NCI-H510A treated with DMSO at 0.1 percent for 48 hours (cell line): ENCODE measurements around the gene GP1BB.
A peak's percentile ranks its signal among the peaks of the same experiment; 100 is the strongest.
"Not testable (repeated sequence)": the region's sequence is repeated elsewhere in the genome, so short reads cannot be mapped to it uniquely, and the experiment has no call there.

Experiments used
- DNase-seq: peaks from one replicate; lab custom pipeline; 2025; lab: John Stamatoyannopoulos, UW

GP1BB gene

DNA sequence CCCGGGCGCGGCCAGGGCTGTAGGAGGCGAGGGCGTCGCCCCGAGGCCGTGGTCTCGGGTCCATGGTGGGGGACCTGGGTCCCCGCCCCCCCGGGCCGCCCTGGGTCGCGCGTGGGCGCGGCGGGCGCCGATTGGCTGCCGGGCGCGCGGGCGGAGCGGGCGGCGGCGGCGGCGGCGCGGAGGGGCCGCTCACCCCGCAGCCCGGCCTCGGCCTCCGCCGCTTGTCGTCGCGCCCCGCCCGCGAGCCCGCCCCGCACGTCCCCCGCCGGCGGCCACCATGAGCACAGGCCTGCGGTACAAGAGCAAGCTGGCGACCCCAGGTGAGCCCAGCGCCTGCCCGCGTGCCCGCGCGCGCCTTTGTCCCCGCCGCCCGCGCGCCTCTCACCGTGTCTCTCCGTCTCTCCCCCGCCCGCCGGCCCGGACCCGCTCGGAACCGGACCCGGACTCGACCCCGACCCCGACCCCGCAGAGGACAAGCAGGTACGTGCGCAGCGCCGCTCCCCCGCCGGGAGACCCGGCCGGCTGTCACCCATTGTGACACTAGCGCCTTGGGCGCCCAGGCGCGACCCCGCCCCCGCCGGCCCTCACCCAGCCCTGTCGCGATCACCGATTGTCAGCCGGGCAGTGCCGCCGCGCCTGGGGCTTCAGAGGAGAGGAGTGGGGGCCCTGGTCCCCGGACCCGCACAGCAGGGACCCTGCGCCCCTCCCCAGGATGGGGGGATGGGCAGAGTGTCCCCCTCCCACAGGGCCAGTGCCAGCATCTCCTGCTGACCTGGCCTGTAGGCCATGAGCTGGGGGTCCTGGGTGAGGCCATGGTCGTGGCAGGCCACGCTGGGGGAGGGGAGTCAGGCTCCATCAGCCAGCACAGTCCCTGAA, 8.8 kb upstream of the GP1BB start, which contains the start of gene SEPTIN5:
Gene SEPTIN5, plus strand, starts transcription at position 192 of the 876 bp plus-strand sequence. Its CDS starts 86 bp downstream, at position 278.
- no peak for DNase-seq

DNA sequence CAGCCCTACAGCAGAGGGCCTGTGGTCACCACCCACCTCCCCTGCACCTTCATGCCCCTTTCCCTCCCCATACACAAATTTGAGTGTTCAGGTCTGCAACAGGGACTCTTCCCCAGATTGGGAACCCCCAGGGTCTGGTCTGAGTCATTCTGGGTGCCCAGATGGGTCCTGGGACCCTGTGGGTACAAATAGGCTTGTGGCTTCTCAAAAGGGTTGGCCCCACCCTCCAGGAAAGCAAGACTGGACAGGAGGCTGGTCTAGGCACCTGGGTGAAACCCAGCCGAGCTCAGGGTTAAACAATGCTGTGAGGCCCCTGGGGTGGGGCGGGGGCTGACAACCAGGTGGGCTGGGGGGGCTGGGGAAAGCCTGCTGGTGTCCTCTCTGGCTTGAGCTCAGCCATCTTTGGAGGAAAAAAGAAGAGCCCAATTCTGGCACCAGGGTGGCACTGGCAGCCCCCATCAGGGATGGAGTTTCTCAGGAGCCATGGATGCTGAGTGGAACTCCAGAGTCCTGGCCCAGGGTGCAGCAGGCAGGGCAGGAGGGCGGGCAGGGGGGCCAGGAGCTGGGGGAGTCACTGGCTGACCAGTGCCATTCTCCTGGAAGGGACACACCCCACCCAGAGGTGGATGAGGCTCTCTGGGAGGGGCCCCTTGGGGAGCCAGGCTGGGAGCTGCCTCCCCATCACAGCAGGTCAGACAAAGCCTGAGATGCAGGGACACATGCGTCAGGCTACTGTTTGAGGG, 8.0 kb upstream of the GP1BB start:
- no peak for DNase-seq

DNA sequence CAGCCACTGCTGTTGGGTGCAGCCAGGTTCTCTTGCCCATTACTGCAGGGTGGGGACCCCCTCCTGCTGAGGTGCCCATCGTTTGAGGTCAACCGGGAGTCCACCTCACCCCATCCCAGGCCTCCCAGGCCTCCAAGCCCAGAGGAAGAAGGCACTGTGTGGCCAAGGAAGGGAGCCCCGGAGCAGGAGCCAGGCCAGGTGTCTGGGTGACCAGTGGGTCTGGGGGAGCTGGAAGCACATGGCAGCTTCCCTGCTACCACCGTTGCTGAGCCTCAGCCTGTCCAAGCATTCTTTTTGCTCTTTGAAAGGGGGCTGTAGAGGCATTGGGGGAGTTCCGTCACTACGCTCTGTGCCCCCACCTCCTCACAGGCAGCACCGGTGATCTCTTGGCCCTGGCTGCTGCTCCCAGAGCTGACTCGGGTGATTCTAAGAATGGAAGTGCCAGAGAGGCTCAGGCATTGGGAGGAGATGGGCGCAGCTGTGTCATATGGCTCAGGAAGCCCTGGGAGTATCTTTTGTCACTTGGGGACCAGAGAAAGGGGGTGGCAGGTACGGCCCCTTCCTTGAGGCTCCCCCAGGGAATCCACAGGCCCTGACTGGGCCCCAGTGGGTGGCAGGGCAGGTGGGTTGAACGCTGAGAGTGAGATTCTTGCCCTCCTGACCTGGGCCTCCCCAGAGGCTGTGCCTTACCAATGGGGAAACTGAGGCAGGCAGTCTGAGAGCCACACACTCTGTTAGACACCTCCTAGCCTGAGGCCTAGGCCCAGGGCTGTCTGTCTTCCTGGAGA, 7.1 kb upstream of the GP1BB start:
- no peak for DNase-seq

DNA sequence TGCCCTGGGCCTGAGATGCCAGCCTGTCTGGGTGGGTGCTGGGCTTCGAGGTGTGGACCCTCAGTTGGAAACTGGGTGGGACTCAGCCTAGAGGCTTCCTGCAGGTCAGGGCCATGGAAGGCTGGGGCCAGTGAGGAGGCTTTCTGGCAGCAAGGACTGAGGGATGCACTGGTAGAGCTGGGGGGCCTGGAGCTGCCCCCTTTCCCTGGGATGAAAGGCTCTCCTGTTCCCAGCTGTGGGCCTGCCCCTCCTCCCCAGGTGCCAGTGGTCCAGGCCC, 6.6 kb upstream of the GP1BB start:
- no peak for DNase-seq

DNA sequence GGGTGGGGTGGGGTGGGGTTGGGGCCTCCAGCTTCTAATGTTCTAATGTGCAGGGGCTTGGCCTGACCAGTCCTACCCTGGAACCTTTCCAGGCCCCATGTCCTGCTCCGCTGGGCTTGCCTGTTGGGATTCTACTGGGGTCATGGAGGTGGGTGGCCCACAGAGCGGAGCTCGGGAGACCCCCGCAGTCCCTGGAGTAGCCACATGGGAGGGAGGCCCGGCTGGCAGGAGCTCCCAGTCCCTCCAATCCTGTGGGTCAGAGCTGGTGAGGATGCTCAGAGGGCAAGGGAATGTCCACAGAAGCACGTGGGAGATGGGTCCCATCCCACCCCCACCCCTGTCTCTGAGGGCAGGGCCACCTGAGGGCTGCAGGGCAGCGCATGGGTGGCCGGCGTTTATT, 6.2 kb upstream of the GP1BB start:
- DNase-seq = no peak

DNA sequence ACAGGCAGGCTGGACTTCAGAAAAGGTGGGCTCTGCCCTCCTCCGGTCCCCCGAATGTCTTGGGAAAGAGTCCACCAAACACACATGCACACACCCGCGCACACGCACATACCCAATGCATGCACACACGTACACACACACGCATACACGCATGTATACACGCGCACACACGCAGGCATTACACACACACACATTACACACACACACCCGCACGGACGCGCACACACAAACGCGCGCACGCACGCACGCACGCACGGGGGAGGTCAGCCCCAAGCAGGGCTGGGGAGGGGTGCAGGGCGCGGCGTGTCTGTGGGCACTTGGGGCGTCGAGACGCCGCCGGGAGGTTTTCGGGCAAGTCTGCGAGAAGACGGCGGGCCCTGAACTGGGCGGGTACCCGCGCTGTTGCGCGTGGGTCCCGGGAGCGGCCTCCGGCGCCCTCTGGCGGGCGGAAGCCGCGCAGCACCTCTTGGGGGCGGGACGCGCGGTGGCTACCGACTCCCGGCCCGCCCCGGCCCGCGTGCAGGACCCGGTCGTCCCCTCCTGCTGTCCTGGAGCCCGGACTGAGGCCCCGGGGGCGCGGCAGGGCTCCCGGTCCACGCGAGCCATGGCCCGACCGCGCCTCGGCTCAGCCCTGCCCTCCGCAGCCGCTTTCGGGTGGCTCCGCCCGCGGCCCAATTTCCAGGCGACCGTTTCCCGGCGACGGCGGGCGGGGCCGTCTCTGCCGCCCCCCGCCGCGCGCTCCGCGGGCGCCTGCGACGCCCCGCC, 5.5 kb upstream of the GP1BB start:
- DNase-seq = peak; percentile 26

DNA sequence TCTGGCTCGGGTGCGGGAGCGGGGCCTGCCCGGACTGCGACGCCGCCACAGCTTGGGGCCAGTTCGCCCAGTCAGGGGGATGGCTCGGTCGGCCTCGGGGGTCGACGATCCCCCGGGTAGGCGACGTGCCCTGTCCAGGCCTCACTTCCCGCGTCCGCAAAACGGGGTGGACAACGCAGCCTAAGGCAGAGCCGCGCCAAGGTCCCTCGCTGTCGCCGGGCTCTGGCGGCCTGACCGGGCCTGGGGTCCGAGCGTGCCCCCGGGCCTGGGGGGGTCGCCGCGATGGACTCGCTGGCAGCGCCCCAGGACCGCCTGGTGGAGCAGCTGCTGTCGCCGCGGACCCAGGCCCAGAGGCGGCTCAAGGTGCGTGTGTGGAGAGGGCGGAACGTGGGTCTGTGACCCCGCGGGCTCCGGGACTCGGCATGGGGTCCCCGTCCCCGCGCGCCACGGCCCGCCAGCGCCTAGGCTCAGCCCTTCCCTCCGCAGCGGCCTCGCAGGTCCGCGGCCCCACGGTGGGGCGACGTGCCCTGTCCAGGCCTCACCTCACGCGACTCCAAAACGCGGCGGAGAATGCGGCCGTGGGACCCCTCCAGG, 4.8 kb upstream of the GP1BB start:
- DNase-seq = no peak

DNA sequence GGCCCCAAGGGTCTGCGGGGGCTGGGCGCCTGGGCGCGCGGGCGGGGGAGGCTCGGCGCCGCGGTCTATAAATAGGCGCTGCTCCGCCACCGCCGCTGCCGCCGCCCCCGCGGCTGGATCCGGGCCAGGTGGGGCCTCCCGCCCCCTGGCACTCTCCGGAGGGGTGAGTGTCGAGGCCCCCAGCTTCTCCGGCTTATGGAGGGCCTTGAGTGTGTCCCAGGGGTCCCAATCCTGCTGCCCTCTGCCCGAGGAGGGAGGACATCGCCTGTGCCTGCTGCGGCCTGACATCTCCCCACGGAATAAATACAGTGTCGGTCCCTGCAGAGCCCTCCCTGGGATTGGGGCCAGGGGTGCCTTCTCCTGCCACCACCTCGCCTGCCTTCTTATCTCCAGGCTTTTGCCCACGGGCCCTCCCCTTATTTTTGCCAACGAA, 4.3 kb upstream of the GP1BB start:
- DNase-seq = no peak

DNA sequence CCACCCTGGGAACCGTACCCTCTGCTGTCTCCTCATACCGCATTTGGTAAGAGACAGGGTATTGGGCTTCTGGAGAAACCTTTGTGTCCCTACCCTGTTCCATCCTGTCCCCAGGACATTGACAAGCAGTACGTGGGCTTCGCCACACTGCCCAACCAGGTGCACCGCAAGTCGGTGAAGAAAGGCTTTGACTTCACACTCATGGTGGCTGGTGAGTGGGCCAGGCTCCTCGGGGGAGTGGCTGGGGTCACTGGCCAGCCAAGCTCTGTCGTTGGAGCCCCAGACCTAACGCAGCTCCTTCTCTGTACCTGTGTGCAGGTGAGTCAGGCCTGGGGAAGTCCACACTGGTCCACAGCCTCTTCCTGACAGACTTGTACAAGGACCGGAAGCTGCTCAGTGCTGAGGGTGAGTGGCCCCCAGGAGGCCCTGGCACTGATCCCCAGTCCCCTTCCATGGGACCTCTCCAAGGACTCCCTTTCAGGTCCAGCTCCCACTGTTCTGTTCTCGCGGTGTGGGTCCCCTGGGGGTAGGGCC, 3.8 kb upstream of the GP1BB start:
- DNase-seq = no peak

DNA sequence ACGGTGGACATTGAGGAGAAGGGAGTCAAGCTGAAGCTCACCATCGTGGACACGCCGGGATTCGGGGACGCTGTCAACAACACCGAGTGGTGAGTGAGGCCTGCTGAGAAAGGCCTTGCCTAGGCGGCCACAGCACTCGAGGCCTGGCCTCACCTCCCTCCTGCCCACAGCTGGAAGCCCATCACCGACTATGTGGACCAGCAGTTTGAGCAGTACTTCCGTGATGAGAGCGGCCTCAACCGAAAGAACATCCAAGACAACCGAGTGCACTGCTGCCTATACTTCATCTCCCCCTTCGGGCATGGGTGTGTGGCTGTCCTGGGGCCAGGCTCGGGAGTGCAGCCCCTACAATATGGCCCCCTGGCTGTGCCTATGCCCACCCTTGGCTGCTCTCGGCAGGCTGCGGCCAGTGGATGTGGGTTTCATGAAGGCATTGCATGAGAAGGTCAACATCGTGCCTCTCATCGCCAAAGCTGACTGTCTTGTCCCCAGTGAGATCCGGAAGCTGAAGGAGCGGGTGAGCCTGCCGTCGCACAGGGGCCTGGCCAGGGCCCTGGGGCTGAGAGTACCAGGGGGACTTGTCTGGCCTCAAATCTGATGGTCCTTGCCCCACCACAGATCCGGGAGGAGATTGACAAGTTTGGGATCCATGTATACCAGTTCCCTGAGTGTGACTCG, 3.0 kb upstream of the GP1BB start:
- no peak for DNase-seq

DNA sequence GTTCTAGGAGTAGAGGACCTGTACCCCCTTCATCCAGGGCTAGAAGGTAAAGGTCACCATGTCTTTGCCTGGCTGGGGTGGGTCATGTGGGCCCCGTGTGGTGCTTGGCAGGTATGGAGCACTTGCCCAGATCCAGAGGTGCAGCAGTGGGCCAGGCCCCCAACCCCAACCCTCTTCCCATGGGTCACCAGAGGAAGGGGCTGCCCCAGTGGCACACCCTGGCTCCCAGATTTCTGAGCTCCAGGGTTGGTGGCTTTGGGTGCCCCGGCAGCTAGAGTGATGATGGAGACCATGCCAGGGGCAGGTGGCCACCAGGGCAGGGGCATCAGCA, 2.4 kb upstream of the GP1BB start:
- DNase-seq = no peak

DNA sequence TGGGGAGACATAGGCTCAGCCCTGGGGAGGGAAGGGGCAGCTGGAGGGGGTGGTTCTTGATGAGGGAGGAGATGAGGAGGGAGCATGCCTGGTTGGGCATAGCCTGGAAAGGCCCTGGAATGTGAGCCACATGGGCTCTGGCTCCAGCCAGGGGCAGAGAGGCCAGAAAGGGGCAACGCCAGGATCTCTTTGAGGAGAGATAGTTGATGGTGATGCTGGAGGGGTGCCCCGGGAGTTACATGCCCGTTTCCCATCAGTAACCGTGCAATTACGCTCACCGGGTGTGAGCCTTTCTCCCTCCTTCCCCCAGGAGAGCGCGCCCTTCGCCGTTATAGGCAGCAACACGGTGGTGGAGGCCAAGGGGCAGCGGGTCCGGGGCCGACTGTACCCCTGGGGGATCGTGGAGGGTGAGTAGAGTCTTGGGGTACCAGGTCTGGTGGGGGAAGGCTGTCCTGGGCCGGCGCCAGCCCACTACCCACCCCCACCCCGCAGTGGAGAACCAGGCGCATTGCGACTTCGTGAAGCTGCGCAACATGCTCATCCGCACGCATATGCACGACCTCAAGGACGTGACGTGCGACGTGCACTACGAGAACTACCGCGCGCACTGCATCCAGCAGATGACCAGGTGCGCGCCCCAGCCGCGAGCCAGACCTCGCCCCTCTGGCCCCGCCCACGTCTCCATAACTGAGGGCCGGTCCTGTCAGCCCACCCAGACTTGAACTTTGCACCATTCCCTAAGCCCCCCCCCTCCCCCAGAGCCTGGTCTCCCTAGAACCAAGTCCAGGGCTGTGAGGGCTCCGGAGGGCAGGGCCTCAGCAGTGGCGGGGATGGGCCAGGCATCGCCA, 1.8 kb upstream of the GP1BB start:
- DNase-seq = no peak

DNA sequence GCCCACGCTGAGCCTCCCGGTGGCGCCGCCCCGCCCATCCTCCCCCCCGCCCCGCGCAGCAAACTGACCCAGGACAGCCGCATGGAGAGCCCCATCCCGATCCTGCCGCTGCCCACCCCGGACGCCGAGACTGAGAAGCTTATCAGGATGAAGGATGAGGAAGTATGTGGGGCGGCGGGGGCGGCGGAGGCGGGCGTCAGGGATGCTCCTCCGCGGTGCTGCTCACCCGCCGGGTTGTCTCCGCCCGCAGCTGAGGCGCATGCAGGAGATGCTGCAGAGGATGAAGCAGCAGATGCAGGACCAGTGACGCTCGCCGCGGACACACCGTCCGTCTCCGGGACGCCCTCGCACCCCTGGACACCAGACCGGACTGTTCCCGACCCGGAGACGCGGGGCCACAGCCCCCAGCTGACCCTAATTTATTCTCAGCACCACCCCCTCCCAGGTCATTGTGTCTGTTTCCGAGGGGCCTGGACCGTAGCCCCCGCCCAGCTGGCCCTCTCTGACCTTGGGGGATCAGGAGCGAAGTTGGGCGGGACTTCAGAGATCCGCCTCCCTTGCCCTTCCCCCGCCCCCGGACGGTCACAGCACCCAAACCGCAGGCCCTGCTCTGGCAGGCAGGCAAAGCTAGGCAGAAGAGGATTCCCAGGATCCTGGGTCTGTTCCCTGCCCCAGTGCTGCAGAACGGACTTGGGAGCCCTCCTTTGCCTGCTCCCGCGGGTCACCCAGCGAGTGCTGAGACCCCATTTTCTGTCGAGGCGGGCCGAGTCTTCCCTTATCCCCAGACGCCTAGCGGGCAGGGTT, 959 bp upstream of the GP1BB start:
- DNase-seq = no peak

DNA sequence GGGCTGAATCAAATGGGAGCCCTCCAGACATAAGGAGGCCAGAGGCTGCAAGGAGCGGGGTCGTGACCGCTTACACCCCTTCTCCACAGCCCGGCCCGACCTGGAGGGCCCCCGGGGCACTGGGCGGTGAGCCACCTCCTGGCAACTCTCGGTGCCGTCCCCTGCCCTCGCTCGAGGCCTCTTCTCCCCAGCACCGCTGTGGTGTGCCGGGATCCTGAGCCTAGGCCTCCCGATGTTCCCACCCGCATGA, 432 bp upstream of the GP1BB start:
- DNase-seq = no peak

DNA sequence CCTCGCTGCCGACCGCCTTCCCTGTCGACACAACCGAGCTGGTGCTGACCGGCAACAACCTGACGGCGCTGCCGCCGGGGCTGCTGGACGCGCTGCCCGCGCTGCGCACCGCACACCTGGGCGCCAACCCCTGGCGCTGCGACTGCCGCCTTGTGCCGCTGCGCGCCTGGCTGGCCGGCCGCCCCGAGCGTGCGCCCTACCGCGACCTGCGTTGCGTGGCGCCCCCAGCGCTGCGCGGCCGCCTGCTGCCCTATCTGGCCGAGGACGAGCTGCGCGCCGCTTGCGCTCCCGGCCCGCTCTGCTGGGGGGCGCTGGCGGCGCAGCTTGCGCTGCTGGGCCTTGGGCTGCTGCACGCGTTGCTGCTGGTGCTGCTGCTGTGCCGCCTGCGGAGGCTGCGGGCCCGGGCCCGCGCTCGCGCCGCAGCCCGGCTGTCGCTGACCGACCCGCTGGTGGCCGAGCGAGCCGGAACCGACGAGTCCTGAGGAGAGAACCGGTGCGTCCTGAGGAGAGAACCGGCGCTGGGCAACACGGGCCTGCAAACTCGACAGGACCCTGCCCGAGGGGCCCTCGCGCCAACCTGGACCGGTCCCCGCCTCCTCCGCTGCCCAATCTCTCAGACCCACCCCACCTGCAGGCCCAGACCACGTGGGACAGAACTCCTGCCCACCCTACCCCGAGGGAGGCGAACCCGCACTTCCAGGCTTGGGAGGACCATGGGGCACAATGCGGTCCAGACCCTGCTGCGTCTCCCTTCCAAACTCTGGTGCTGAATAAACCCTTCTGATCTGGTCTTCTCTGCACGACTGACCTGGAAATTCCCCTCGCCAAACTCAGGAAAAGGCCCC, 866 bp downstream of the GP1BB start:
- peak; percentile 15 for DNase-seq

DNA sequence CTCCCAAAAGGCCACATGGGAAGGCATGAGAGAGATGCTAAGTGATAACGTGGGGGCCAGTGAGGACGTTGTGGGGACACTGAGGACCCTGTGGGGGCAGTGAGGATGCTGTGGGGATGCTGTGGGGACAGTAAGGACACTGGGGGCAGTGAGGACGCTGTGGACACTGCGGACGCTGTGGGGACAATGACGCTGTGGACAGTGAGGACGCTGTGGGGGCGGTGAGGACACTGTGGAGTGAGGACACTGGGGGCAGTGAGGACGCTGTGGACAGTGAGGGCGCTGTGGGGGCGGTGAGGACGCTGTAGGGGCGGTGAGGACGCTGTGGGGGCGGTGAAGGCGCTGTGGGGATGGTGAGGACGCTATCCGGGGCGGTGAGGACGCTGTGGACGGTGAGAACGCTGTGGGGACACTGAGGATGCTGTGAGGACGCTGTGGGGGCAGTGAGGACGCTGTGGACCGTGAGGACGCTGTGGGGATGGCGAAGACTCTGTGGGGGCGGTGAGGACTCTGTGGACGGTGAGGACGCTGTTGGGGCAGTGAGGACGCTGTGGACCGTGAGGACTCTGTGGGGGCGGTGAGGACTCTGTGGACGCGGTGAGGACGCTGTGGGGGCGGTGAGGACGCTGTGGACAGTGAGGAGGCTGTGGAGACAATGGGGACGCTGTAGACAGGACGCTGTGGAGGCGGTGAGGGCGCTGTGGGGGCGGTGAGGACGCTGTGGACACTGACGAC, 1.8 kb downstream of the GP1BB start:
- no peak for DNase-seq

DNA sequence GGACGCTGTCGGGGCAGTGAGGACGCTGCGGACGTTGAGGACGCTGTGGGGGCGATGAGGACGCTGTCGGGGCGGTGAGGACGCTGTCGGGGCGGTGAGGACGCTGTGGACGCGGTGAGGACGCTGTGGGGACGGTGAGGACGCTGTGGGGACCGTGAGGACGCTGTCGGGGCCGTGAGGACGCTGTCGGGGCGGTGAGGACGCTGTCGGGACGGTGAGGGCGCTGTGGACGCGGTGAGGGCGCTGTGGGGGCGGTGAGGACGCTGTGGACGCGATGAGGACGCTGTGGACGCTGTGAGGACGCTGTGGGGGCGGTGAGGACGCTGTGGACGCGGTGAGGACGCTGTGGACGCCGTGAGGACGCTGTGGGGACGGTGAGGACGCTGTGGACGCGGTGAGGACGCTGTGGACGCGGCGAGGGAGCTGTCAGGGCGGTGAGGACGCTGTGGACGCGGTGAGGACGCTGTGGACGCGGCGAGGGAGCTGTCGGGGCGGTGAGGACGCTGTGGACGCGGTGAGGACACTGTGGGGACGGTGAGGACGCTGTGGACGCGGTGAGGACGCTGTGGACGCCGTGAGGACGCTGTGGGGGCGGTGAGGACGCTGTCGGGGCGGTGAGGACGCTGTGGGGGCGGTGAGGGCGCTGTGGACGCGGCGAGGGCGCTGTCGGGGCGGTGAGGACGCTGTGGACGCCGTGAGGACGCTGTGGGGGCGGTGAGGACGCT, 2.9 kb downstream of the GP1BB start:
- DNase-seq = not testable (repeated sequence)
